BLaER1 treated with 17β-estradiol and CSF1 and Interleukin-3, amounts not matched to agents 10 nM and 100 nM (cell line): Measurements from ENCODE around the gene CEP112.

Experiments
- H3K27ac ChIP-seq, 11 experiments: shearing (Covaris generic); formaldehyde crosslinking; 2 replicates each; pipeline ENCODE4 v1.8.1; 2022
- H3K27me3 ChIP-seq, 11 experiments: shearing (Covaris generic); formaldehyde crosslinking; 2 replicates each; pipeline ENCODE4 v1.8.1; 2022
- H3K36me3 ChIP-seq, 11 experiments: shearing (Covaris generic); formaldehyde crosslinking; 2 replicates each; pipeline ENCODE4 v1.8.1; 2022
- H3K4me1 ChIP-seq, 10 experiments: shearing (Covaris generic); formaldehyde crosslinking; 2 replicates each; pipeline ENCODE4 v1.8.1; 2022
- H3K4me2 ChIP-seq, 11 experiments: shearing (Covaris generic); formaldehyde crosslinking; 2 replicates each; pipeline ENCODE4 v1.8.1; 2022
- H3K4me3 ChIP-seq, 10 experiments: shearing (Covaris generic); formaldehyde crosslinking; 2 replicates each; pipeline ENCODE4 v1.8.1; 2022
- H3K9ac ChIP-seq, 11 experiments: shearing (Covaris generic); formaldehyde crosslinking; 2 replicates each; pipeline ENCODE4 v1.8.1; 2022
- H3K9me3 ChIP-seq, 11 experiments: shearing (Covaris generic); formaldehyde crosslinking; replicated peaks in 1 of 11; 2 replicates each; pipeline ENCODE4 v1.8.1; 2022
- H4K20me1 ChIP-seq, 11 experiments: shearing (Covaris generic); formaldehyde crosslinking; 2 replicates each; pipeline ENCODE4 v1.8.1; 2022
- Cebpa-rat ChIP-seq, 11 experiments: shearing (Covaris generic); IDR thresholded peaks; 2 replicates each; pipeline ENCODE4 v1.8.1; 2022

CEP112 gene

DNA sequence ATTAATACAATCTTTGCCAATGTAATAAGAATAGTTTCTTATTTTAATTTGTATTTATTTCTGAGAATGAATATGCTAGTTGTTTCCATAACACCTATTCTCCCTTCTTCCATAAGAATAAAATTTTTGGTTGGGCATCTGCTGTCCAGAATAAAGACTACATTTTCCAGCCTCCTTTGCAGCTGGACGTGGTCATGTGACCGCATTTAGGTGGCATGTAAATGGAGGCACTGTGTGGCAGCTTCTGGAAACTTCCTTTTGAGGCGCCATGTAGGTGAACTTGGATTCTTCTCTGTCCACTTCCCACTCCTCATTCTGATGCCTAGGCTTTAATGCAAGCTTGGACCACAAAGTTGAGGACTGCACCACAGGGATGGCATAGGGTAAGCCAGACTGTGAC, 415.0 kb downstream of the CEP112 start:
- no peaks in the 10 kb centered on the region for H3K27me3 ChIP-seq
- no peak overlapping the region for H3K9ac ChIP-seq
- H3K4me2 ChIP-seq, result no peak overlapping the region
- H4K20me1 ChIP-seq, result no peaks in the 10 kb centered on the region
- no peak overlapping the region for H3K4me3 ChIP-seq
- TF ChIP-seq Cebpa-rat (IDR thresholded peaks at IDR 0.05), result no peak
- H3K36me3 ChIP-seq, result no peaks in the 10 kb centered on the region
- peaks cover 19 to 25% (median 22%) of the 10 kb centered on the region in 10 experiments for H3K4me1 ChIP-seq
- peaks cover 0 to 8% (median 4%) of the 10 kb centered on the region in 11 experiments; a peak in 6 of 22 replicates for H3K9me3 ChIP-seq
- no peak overlapping the region for H3K27ac ChIP-seq

DNA sequence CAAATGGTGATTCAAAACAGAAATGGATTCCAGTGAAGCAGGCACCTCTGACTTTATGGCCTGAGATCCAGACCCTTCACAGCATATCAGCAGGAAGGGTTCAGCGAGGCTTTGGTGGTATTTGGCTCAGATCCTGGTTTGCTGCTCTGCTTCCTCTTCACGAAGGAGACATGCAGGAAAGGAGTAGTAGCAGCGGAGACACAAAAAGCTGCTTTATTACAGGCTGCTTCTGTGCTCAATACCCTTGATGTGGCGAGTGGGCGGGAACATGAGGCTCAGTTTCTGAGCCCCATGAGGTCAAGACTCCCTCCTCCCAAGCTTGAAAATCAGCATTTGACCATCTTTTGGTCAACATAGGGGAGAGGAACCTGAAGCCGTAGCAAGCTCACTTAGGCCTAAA, 417.1 kb downstream of the CEP112 start:
- H3K27ac ChIP-seq, result peak overlapping the region in 10 of 11 experiments; percentile 26 to 77 (median 71); a peak in 19 of 22 replicates
- no peaks in the 10 kb centered on the region for H4K20me1 ChIP-seq
- H3K4me2 ChIP-seq, result peak overlapping the region; percentile 72 to 90 (median 79)
- H3K36me3 ChIP-seq, result no peaks in the 10 kb centered on the region
- peaks cover 0 to 9% (median 0%) of the 10 kb centered on the region in 11 experiments; a peak in 1 of 22 replicates for H3K9me3 ChIP-seq
- no peaks in the 10 kb centered on the region for H3K27me3 ChIP-seq
- no peak for TF ChIP-seq Cebpa-rat (IDR thresholded peaks at IDR 0.05)
- H3K4me1 ChIP-seq, result peaks cover 19 to 25% (median 22%) of the 10 kb centered on the region in 10 experiments
- H3K4me3 ChIP-seq, result peak overlapping the region in 1 of 10 experiments; percentile 34; a peak in 4 of 20 replicates
- H3K9ac ChIP-seq, result peak overlapping the region; percentile 1 to 75 (median 60); a peak in 20 of 22 replicates

DNA sequence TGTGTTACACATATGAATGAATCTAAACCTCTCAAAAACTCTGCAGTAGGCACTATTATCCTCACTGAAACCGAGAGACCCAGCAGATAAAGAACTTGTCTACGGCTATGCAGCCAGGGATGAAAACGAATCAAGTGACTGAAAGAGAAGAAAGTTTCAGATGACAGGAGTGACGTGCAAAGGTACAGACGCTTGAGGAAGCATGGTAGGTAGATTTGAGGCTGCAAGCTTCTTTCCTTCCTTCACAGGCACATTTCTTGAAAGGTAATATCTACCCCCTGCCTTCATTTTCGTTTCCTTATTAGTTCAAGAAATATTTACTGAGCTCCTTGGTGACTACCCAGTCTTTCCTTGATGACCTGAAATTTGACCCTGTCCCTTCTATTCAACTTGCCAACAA, 418.9 kb downstream of the CEP112 start:
- H3K27ac ChIP-seq, result no peak overlapping the region
- peaks cover 0 to 9% (median 0%) of the 10 kb centered on the region in 11 experiments; a peak in 1 of 22 replicates for H3K9me3 ChIP-seq
- no peak for TF ChIP-seq Cebpa-rat (IDR thresholded peaks at IDR 0.05)
- H3K4me3 ChIP-seq, result no peak overlapping the region
- H3K9ac ChIP-seq, result no peak overlapping the region
- H3K36me3 ChIP-seq, result no peaks in the 10 kb centered on the region
- peaks cover 19 to 25% (median 22%) of the 10 kb centered on the region in 10 experiments for H3K4me1 ChIP-seq
- no peaks in the 10 kb centered on the region for H4K20me1 ChIP-seq
- H3K4me2 ChIP-seq, result no peak overlapping the region
- H3K27me3 ChIP-seq, result no peaks in the 10 kb centered on the region

DNA sequence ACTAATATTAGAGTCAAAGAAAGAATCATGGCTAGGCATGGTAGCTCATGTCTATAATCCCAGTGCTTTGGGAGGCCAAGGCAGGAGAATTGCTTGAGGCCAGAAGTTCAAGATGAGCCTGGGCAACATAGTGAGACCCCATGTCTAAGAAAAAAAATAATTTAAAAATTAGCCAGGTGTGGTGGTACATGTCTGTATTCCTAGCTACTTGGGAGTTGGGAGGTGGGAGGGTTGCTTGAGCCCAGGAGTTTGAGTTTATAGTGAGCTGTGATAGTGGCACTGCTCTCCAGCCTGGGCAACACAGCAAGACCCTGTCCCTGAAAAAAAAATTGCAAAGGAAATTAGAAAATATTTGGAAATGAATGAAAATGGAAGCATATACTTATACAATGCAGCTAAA, 420.2 kb downstream of the CEP112 start:
- Histone ChIP-seq H3K27me3 (no peaks in the 10 kb centered on the region), H3K9me3 (peaks cover 0 to 9% (median 0%) of the 10 kb centered on the region in 11 experiments; a peak in 1 of 22 replicates), H3K4me2 (no peak overlapping the region), H4K20me1 (no peaks in the 10 kb centered on the region), H3K9ac (no peak overlapping the region), H3K27ac (no peak overlapping the region), H3K4me1 (peaks cover 19 to 25% (median 22%) of the 10 kb centered on the region in 10 experiments), H3K36me3 (no peaks in the 10 kb centered on the region), H3K4me3 (no peak overlapping the region)
- no peak for TF ChIP-seq Cebpa-rat (IDR thresholded peaks at IDR 0.05)

DNA sequence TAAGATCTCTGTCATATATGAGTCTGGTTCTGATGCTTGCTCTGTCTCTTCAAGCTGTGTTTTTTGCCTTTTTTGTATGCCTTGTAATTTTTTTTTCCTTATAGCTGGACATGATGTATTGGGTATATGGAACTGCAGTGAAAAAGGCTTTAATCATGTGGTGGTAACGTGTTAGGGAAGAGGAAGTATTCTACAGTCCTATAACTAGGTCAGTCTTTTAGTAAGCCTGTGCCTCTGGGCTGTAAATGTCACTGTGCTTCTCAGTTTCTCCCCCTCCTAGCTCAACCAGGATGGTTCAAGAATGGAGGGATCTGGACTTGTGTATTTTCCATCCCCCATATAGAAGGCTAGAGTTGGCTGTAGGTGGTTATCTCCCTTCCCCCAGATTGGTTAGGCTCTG, 428.1 kb downstream of the CEP112 start:
- Histone ChIP-seq H4K20me1 (no peaks in the 10 kb centered on the region), H3K4me3 (no peak overlapping the region), H3K27ac (no peak overlapping the region), H3K4me1 (no peaks in the 10 kb centered on the region), H3K27me3 (no peaks in the 10 kb centered on the region), H3K36me3 (no peaks in the 10 kb centered on the region), H3K4me2 (no peak overlapping the region), H3K9me3 (no peaks in the 10 kb centered on the region; a peak in 1 of 22 replicates), H3K9ac (no peak overlapping the region)
- no peak for TF ChIP-seq Cebpa-rat (IDR thresholded peaks at IDR 0.05)

DNA sequence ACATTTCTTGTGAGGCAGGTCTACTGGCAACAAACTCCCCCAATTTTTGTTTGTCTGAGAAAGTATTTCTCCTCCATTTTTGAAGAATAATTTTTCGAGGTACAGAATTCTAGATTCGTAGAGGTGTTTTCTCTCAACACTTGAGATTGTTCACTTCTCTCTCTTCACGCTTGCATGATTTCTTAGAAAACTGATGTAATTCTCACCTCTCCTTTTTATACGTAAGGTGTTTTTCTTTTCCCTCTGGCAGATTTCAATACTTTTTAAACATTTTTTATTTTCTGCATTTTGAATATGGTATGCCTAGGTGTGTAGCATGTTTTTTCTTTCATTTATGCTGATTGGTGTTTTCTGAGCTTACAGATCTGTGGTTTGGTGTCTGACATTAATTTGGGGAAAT, 429.0 kb downstream of the CEP112 start:
- Histone ChIP-seq H3K4me1 (no peaks in the 10 kb centered on the region), H3K9ac (no peak overlapping the region), H3K9me3 (no peaks in the 10 kb centered on the region; a peak in 1 of 22 replicates), H4K20me1 (no peaks in the 10 kb centered on the region), H3K27ac (no peak overlapping the region), H3K4me3 (no peak overlapping the region), H3K27me3 (no peaks in the 10 kb centered on the region), H3K36me3 (no peaks in the 10 kb centered on the region), H3K4me2 (no peak overlapping the region)
- TF ChIP-seq Cebpa-rat (IDR thresholded peaks at IDR 0.05), result no peak

DNA sequence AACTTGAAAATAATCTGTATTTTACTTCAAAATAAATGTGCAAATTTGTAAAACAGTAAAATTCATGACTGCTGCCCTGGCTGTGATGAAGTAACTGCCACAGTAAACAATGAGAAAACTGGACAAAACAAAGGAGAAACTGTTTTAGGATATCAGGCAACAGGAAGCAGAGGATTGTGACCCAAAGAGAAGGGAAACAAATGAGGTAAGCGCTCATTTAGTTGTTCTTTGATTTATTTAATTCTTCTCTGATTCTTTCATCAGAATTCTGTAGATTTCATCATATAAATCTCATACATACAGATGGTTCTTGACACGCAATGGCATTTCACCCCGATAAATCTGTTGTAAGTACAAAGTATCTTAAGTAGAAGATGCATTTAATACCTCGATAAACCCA, 432.4 kb downstream of the CEP112 start:
- Histone ChIP-seq H3K4me1 (no peaks in the 10 kb centered on the region), H3K4me2 (no peak overlapping the region), H3K27ac (no peak overlapping the region), H3K36me3 (no peaks in the 10 kb centered on the region), H3K9me3 (no peaks in the 10 kb centered on the region), H3K27me3 (no peaks in the 10 kb centered on the region), H3K9ac (no peak overlapping the region), H4K20me1 (no peaks in the 10 kb centered on the region), H3K4me3 (no peak overlapping the region)
- no peak for TF ChIP-seq Cebpa-rat (IDR thresholded peaks at IDR 0.05)

DNA sequence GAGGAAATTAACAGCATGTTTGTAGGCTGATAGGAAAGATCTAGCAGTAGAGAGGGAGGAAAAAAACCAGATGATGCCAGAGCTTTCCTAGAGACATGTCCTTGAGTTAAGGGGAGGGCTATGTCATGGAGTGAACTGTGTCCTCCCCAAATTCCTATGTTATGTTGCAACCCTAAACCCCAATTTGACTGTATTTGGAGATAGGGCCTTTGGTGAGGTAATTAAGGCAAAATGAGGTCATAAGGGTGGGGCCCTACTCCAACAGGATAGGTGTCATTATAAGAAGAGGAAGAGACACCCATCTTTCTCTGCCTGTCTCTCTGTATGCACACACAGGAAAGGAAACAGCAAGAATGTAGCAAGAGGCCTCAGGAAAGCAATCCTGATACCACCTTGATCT, 435.2 kb downstream of the CEP112 start:
- no peak for TF ChIP-seq Cebpa-rat (IDR thresholded peaks at IDR 0.05)

GRCh38 chr17:65755799-65756198, 436.1 kb downstream of the CEP112 start:
- TF ChIP-seq Cebpa-rat (IDR thresholded peaks at IDR 0.05), result no peak
- Histone ChIP-seq H3K9me3 (no peaks in the 10 kb centered on the region), H3K36me3 (no peaks in the 10 kb centered on the region), H3K27me3 (no peaks in the 10 kb centered on the region), H3K9ac (no peak overlapping the region), H3K27ac (no peak overlapping the region), H3K4me3 (no peak overlapping the region), H3K4me1 (peaks cover 3 to 8% (median 6%) of the 10 kb centered on the region in 10 experiments; a peak in 18 of 20 replicates), H3K4me2 (no peak overlapping the region), H4K20me1 (no peaks in the 10 kb centered on the region)

More for the DNA sequence above, 435.2 kb downstream of the CEP112 start:
- no peak overlapping the region for H3K9ac ChIP-seq
- H3K27me3 ChIP-seq, result no peaks in the 10 kb centered on the region
- no peaks in the 10 kb centered on the region for H4K20me1 ChIP-seq
- no peak overlapping the region for H3K27ac ChIP-seq
- H3K36me3 ChIP-seq, result no peaks in the 10 kb centered on the region
- H3K4me1 ChIP-seq, result no peaks in the 10 kb centered on the region
- no peak overlapping the region for H3K4me2 ChIP-seq
- no peak overlapping the region for H3K4me3 ChIP-seq
- H3K9me3 ChIP-seq, result no peaks in the 10 kb centered on the region

DNA sequence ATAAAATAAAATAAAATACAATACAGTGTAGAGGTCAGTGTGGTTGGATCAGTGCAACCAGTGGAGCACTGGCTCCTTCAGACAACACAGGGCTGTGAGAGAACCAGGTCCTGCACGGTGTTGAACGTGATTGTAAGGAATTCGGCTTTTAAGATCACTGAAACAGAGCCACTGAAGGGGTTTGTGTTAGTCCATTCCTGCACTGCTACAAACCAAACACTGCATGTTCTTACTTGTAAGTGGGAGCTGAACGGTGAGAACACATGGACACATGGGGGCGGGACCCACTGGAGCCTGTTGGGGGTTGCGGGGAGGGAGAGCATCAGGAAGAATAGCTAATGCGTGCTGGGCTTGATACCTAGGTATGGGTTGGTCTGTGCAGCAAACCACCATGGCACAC, 437.3 kb downstream of the CEP112 start:
- H3K9me3 ChIP-seq, result no peaks in the 10 kb centered on the region
- no peak overlapping the region for H3K9ac ChIP-seq
- no peaks in the 10 kb centered on the region for H3K27me3 ChIP-seq
- no peaks in the 10 kb centered on the region for H3K36me3 ChIP-seq
- no peak overlapping the region for H3K4me3 ChIP-seq
- H3K4me1 ChIP-seq, result peaks cover 7 to 18% (median 14%) of the 10 kb centered on the region in 10 experiments; a peak in 19 of 20 replicates
- TF ChIP-seq Cebpa-rat (IDR thresholded peaks at IDR 0.05), result no peak
- no peak overlapping the region for H3K4me2 ChIP-seq
- H4K20me1 ChIP-seq, result no peaks in the 10 kb centered on the region
- no peak overlapping the region for H3K27ac ChIP-seq
